NCI-H2227 (cell line): ENCODE measurements around the gene ASCL5.
A peak's percentile ranks its signal among the peaks of the same experiment; 100 is the strongest.

Experiments
- DNase-seq: peaks from one replicate; lab custom pipeline; 2025; ENCODE audit not compliant: unreplicated experiment; lab: John Stamatoyannopoulos, UW

Gene ASCL5

GRCh38 chr1:201088901-201089525 is 38.0 kb downstream of the ASCL5 start:
- no peak for DNase-seq

GRCh38 chr1:201088395-201088794 is 38.6 kb downstream of the ASCL5 start:
- no peak for DNase-seq

- DNase-seq = no peak
Observed at GRCh38 chr1:201085902-201086735, 40.9 kb downstream of the ASCL5 start.

- DNase-seq = peak; percentile 73
Observed at GRCh38 chr1:201084295-201084694, 42.7 kb downstream of the ASCL5 start.

GRCh38 chr1:201083741-201084140 is 43.2 kb downstream of the ASCL5 start:
- no peak for DNase-seq

GRCh38 chr1:201080135-201080534 is 46.8 kb downstream of the ASCL5 start:
- no peak for DNase-seq

GRCh38 chr1:201077736-201078135 is 49.2 kb downstream of the ASCL5 start:
- DNase-seq = no peak

GRCh38 chr1:201077116-201077515 is 49.9 kb downstream of the ASCL5 start:
- no peak for DNase-seq

GRCh38 chr1:201076092-201076491 is 50.9 kb downstream of the ASCL5 start:
- no peak for DNase-seq

- no peak for DNase-seq
Observed at GRCh38 chr1:201074018-201074417, 53.0 kb downstream of the ASCL5 start.

- DNase-seq = no peak
Observed at GRCh38 chr1:201072922-201073321, 54.1 kb downstream of the ASCL5 start.

GRCh38 chr1:201072149-201072548 is 54.8 kb downstream of the ASCL5 start:
- DNase-seq = no peak

- peak; percentile 21 for DNase-seq
Observed at GRCh38 chr1:201069636-201070035, 57.3 kb downstream of the ASCL5 start.

GRCh38 chr1:201068976-201069375 is 58.0 kb downstream of the ASCL5 start:
- no peak for DNase-seq

- no peak for DNase-seq
Observed at GRCh38 chr1:201066986-201067385, 60.0 kb downstream of the ASCL5 start.

GRCh38 chr1:201065686-201066085 is 61.3 kb downstream of the ASCL5 start:
- no peak for DNase-seq

GRCh38 chr1:201064806-201065205 is 62.2 kb downstream of the ASCL5 start:
- no peak for DNase-seq
